ENCODE measurements around the gene SLC22A15.

The SLC22A15 gene

GRCh38 chr1:115952547-115952946 is 23.8 kb upstream of the SLC22A15 start (continued):
- TF ChIP-seq, protein P1, sequence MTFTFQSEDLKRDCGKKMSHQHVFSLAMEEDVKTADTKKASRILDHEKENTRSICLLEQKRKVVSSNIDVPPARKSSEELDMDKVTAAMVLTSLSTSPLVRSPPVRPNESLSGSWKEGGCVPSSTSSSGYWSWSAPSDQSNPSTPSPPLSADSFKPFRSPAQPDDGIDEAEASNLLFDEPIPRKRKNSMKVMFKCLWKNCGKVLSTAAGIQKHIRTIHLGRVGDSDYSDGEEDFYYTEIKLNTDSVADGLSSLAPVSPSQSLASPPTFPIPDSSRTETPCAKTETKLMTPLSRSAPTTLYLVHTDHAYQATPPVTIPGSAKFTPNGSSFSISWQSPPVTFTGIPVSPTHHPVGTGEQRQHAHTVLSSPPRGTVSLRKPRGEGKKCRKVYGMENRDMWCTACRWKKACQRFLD (tag by site-specific recombination; IDR thresholded peaks at IDR 0.05), result no peak
- TF ChIP-seq ZNF645 (tag by site-specific recombination; IDR thresholded peaks at IDR 0.05) (no peak), HOXA7 (CRISPR knock-in tag; IDR thresholded peaks at IDR 0.05; ENCODE audit: borderline replicate concordance) (no peak), PRDM1 (tag by site-specific recombination; IDR thresholded peaks at IDR 0.05) (no peak), CTCF (tag by site-specific recombination; IDR thresholded peaks at IDR 0.05) (no peak)
- TF ChIP-seq, protein P2, sequence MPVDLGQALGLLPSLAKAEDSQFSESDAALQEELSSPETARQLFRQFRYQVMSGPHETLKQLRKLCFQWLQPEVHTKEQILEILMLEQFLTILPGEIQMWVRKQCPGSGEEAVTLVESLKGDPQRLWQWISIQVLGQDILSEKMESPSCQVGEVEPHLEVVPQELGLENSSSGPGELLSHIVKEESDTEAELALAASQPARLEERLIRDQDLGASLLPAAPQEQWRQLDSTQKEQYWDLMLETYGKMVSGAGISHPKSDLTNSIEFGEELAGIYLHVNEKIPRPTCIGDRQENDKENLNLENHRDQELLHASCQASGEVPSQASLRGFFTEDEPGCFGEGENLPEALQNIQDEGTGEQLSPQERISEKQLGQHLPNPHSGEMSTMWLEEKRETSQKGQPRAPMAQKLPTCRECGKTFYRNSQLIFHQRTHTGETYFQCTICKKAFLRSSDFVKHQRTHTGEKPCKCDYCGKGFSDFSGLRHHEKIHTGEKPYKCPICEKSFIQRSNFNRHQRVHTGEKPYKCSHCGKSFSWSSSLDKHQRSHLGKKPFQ (tag by site-specific recombination; IDR thresholded peaks at IDR 0.05), result no peak

DNA sequence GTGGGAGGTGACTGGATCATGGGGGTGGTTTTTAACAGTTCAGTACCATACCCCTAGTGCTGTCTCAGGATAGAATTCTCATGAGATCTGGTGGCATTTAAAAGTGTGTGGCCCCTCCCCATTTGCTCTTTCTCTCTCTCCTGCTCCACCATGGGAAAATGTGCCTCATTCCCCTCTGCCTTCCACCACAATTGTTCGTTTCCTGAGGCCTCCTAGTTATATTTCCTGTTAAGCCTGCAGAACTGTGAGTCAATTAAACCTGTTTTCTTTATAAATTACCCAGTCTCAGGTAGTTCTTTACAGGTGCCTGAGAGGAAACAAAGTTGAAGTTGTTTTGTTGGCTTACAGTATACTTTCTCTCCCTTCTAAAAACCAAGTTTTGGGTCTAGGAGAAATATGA is 23.1 kb upstream of the SLC22A15 start:
- POLR2A ChIA-PET, result no interaction called here

More for the DNA sequence above, 23.1 kb upstream of the SLC22A15 start:
- H3K4me1 ChIP-seq (ENCODE audit: control insufficient read depth, insufficient read depth, low read length), result no peaks in the 10 kb centered on the region
- H3K4me3 ChIP-seq (ENCODE audit: low read depth, low read length), result no peak overlapping the region
- CTCF ChIA-PET, result no interaction called here
- no peak overlapping the region for H3K27ac ChIP-seq (ENCODE audit: extremely low read depth, low read depth, low read length)
- TF ChIP-seq ZNF596 (tag by site-specific recombination; IDR thresholded peaks at IDR 0.05) (no peak), ZNF621 (tag by site-specific recombination; IDR thresholded peaks at IDR 0.05) (no peak), ZNF138 (tag by site-specific recombination; IDR thresholded peaks at IDR 0.05; ENCODE audit: borderline replicate concordance) (no peak), ZNF777 (tag by site-specific recombination; IDR thresholded peaks at IDR 0.05; ENCODE audit: borderline replicate concordance) (no peak), SCRT1 (tag by site-specific recombination; IDR thresholded peaks at IDR 0.05; ENCODE audit: borderline replicate concordance) (no peak), ZNF157 (tag by site-specific recombination; IDR thresholded peaks at IDR 0.05) (no peak), KLF10 (tag by site-specific recombination; IDR thresholded peaks at IDR 0.05) (no peak), TRIM28 (IDR thresholded peaks at IDR 0.05; ENCODE audit: borderline replicate concordance, low read length) (no peak), HOXC10 (CRISPR knock-in tag; IDR thresholded peaks at IDR 0.05) (no peak), ZNF133 (tag by site-specific recombination; IDR thresholded peaks at IDR 0.05) (no peak), ZNF175 (tag by site-specific recombination; IDR thresholded peaks at IDR 0.05) (no peak), BCL11A (tag by site-specific recombination; IDR thresholded peaks at IDR 0.05; ENCODE audit: low read depth) (no peak), IKZF3 (tag by site-specific recombination; IDR thresholded peaks at IDR 0.05) (no peak), ZNF558 (tag by site-specific recombination; IDR thresholded peaks at IDR 0.05) (no peak)
- TF ChIP-seq, protein P3, sequence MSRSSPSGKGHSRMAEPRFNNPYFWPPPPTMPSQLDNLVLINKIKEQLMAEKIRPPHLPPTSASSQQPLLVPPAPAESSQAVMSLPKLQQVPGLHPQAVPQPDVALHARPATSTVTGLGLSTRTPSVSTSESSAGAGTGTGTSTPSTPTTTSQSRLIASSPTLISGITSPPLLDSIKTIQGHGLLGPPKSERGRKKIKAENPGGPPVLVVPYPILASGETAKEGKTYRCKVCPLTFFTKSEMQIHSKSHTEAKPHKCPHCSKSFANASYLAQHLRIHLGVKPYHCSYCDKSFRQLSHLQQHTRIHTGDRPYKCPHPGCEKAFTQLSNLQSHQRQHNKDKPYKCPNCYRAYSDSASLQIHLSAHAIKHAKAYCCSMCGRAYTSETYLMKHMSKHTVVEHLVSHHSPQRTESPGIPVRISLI (tag by site-specific recombination; IDR thresholded peaks at IDR 0.05), result no peak
- TF ChIP-seq, protein P4, sequence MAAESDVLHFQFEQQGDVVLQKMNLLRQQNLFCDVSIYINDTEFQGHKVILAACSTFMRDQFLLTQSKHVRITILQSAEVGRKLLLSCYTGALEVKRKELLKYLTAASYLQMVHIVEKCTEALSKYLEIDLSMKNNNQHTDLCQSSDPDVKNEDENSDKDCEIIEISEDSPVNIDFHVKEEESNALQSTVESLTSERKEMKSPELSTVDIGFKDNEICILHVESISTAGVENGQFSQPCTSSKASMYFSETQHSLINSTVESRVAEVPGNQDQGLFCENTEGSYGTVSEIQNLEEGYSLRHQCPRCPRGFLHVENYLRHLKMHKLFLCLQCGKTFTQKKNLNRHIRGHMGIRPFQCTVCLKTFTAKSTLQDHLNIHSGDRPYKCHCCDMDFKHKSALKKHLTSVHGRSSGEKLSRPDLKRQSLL (tag by site-specific recombination; IDR thresholded peaks at IDR 0.05), result no peak
- TF ChIP-seq, protein P5, sequence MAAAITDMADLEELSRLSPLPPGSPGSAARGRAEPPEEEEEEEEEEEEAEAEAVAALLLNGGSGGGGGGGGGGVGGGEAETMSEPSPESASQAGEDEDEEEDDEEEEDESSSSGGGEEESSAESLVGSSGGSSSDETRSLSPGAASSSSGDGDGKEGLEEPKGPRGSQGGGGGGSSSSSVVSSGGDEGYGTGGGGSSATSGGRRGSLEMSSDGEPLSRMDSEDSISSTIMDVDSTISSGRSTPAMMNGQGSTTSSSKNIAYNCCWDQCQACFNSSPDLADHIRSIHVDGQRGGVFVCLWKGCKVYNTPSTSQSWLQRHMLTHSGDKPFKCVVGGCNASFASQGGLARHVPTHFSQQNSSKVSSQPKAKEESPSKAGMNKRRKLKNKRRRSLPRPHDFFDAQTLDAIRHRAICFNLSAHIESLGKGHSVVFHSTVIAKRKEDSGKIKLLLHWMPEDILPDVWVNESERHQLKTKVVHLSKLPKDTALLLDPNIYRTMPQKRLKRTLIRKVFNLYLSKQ (tag by site-specific recombination; IDR thresholded peaks at IDR 0.05; ENCODE audit: borderline replicate concordance), result no peak
- H3K9me3 ChIP-seq (ENCODE audit: control insufficient read depth, insufficient read depth, low read depth, low read length), result no peaks in the 10 kb centered on the region
- H3K36me3 ChIP-seq (ENCODE audit: control insufficient read depth in 2 of 2, insufficient read depth in 1 of 2, low read length in 2 of 2), result no peaks in the 10 kb centered on the region
